ENCODE data around the gene ZMIZ1. TPM values are rescaled to one million over a fixed set of nuclear protein-coding genes. Genes with fewer than 3 reads are reported as not detected.

The ZMIZ1 gene
- total RNA-seq, 1 donor from 2014 or later, result 173 TPM

GRCh38 chr10:79082631-79083596 lies 14.1 kb downstream of the ZMIZ1 start:
- H3K4me1 Mint-ChIP-seq, result peaks cover 60% of the 10 kb centered on the region
- no peak overlapping the region for H3K4me3 Mint-ChIP-seq
- H3K27me3 Mint-ChIP-seq (ENCODE audit: low read depth), result no peaks in the 10 kb centered on the region
- TF ChIP-seq, protein P1, sequence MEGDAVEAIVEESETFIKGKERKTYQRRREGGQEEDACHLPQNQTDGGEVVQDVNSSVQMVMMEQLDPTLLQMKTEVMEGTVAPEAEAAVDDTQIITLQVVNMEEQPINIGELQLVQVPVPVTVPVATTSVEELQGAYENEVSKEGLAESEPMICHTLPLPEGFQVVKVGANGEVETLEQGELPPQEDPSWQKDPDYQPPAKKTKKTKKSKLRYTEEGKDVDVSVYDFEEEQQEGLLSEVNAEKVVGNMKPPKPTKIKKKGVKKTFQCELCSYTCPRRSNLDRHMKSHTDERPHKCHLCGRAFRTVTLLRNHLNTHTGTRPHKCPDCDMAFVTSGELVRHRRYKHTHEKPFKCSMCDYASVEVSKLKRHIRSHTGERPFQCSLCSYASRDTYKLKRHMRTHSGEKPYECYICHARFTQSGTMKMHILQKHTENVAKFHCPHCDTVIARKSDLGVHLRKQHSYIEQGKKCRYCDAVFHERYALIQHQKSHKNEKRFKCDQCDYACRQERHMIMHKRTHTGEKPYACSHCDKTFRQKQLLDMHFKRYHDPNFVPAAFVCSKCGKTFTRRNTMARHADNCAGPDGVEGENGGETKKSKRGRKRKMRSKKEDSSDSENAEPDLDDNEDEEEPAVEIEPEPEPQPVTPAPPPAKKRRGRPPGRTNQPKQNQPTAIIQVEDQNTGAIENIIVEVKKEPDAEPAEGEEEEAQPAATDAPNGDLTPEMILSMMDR (IDR thresholded peaks at IDR 0.05; ENCODE audit: unreplicated experiment), result no peak
- H3K36me3 Mint-ChIP-seq, result no peaks in the 10 kb centered on the region
- no peaks in the 10 kb centered on the region for H3K9me3 Mint-ChIP-seq
- peak overlapping the region; percentile 66 for H3K27ac Mint-ChIP-seq
- DNase-seq (ENCODE audit: low spot score in 2 of 2, unreplicated experiment in 2 of 2), result no peak

GRCh38 chr10:79084012-79084971 lies 15.5 kb downstream of the ZMIZ1 start:
- H3K27me3 Mint-ChIP-seq (ENCODE audit: low read depth), result no peaks in the 10 kb centered on the region
- no peaks in the 10 kb centered on the region for H3K9me3 Mint-ChIP-seq
- H3K36me3 Mint-ChIP-seq, result no peaks in the 10 kb centered on the region
- peaks cover 49% of the 10 kb centered on the region for H3K4me1 Mint-ChIP-seq
- H3K27ac Mint-ChIP-seq, result peak overlapping the region; percentile 72
- DNase-seq (ENCODE audit: low spot score in 2 of 2, unreplicated experiment in 2 of 2), result no peak
- H3K4me3 Mint-ChIP-seq, result no peak overlapping the region
- TF ChIP-seq, protein P1 (IDR thresholded peaks at IDR 0.05; ENCODE audit: unreplicated experiment), result no peak

DNA sequence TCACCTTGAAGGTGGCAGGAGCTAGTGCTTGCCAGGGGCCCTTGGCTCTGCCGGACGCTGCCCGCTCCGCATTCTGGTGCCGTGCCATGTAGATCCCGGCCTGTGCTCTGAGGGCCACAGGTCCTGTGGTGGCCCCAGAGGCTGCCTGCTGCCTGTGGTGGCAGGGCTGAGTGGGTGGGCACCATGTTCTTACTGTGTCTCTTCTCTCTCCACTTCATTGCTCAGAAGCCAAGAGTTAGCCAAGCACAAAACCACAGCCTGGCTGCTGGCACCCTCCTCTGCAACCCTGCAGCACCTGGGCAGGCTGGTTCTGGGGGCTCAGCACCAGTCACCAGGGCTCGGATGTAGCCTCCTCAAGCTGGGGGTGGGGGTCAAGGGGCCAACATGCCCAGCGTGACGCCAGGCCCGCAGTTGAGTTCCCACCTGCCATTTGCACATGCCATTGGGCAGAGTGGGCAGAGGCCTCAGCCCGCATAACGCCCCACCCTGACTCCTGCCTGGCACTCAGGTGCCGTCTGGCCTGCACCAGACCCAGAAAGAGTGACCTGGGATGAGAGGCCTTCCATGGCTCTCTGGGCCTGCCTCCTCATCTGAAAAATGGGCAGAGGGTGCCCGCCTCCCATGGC lies 16.3 kb downstream of the ZMIZ1 start:
- H3K27me3 Mint-ChIP-seq (ENCODE audit: low read depth), result no peaks in the 10 kb centered on the region
- no peak for DNase-seq (ENCODE audit: low spot score in 2 of 2, unreplicated experiment in 2 of 2)
- H3K4me3 Mint-ChIP-seq, result no peak overlapping the region

GRCh38 chr10:79086822-79087221 lies 18.1 kb downstream of the ZMIZ1 start:
- Mint-ChIP-seq H3K27me3 (ENCODE audit: low read depth) (no peaks in the 10 kb centered on the region), H3K9me3 (no peaks in the 10 kb centered on the region), H3K36me3 (no peaks in the 10 kb centered on the region), H3K4me1 (peaks cover 41% of the 10 kb centered on the region), H3K27ac (peak overlapping the region; percentile 84), H3K4me3 (no peak overlapping the region)
- no peak for DNase-seq (ENCODE audit: low spot score in 2 of 2, unreplicated experiment in 2 of 2)
- TF ChIP-seq, protein P1 (IDR thresholded peaks at IDR 0.05; ENCODE audit: unreplicated experiment), result no peak

More for the DNA sequence above, 16.3 kb downstream of the ZMIZ1 start:
- TF ChIP-seq, protein P1 (IDR thresholded peaks at IDR 0.05; ENCODE audit: unreplicated experiment), result no peak
- no peaks in the 10 kb centered on the region for H3K9me3 Mint-ChIP-seq
- peaks cover 47% of the 10 kb centered on the region for H3K4me1 Mint-ChIP-seq
- H3K27ac Mint-ChIP-seq, result peak overlapping the region; percentile 47
- H3K36me3 Mint-ChIP-seq, result no peaks in the 10 kb centered on the region

DNA sequence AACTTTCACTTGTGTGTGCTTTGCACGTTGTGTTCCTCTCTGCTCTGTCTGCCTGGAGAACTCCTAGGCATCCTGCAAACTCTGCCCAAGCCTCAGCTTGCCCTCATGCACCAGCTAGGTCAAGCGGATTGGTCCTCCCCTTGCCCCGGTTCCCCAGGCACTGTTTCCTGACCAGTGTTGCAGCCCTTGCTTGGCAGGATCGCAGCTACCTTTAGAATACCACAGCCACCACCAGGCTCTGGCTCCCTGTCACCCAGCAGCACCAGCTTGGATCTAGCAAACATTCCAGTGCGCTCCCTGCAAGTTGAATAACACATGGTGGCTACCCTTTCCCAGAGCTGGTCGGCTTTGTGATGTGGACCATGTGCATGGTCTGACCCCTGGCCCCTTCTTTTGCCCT lies 19.0 kb downstream of the ZMIZ1 start:
- Mint-ChIP-seq H3K4me1 (peaks cover 46% of the 10 kb centered on the region), H3K9me3 (no peaks in the 10 kb centered on the region), H3K27ac (no peak overlapping the region), H3K27me3 (ENCODE audit: low read depth) (no peaks in the 10 kb centered on the region), H3K36me3 (no peaks in the 10 kb centered on the region), H3K4me3 (no peak overlapping the region)
- DNase-seq (ENCODE audit: low spot score in 2 of 2, unreplicated experiment in 2 of 2), result no peak
- TF ChIP-seq, protein P1 (IDR thresholded peaks at IDR 0.05; ENCODE audit: unreplicated experiment), result no peak

Data from mesothelial cell of epicardium (in vitro differentiated cells).